ENCODE data around the gene PEDS1.
"Not testable (repeated sequence)": the region's sequence is repeated elsewhere in the genome, so short reads cannot be mapped to it uniquely, and the experiment has no call there.

PEDS1 gene

DNA sequence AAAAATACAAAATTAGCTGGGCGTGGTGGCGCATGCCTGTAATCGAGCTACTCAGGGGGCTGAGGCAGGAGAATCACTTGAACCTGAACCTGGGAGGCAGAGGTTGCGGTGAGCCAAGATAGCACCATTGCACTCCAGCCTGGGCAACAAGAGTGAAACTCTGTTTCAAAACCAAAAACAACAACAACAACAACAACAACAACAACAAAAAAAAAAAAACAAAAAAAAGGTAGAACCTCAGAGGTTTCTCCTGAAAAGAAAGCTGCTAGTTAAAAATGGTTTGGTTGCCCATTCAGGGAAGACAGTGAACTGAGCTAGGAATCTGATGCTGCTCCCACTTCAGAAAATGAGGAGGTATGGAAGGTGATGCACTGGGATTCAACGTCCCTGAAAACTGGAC is 46.9 kb downstream of the PEDS1 start:
- H3K36me3 ChIP-seq (ENCODE audit: insufficient read depth, low read length); H3K9me3 ChIP-seq (ENCODE audit: low read length); H3K27me3 ChIP-seq (ENCODE audit: insufficient read depth, low read length); H3K4me3 ChIP-seq (ENCODE audit: low read length); H2AFZ ChIP-seq (ENCODE audit: low read depth, low read length): not testable (repeated sequence)
- peaks cover 38% of the 10 kb centered on the region for H3K4me1 ChIP-seq (ENCODE audit: insufficient read depth, low read length)

All from neuron (in vitro differentiated cells).